ENCODE measurements around the gene IGFBP2. TPM values are rescaled to one million over a fixed set of nuclear protein-coding genes. Genes with fewer than 3 reads are reported as not detected.
A peak's percentile ranks its signal among the peaks of the same experiment; 100 is the strongest.

IGFBP2 gene
- total RNA-seq, 4 donors from 2014 or later: 126 to 243 (median 153) TPM

- ATAC-seq (ENCODE audit: low FRiP score) (no peak), DNase-seq (ENCODE audit: low spot score) (no peak)
- TF ChIP-seq, protein P1, sequence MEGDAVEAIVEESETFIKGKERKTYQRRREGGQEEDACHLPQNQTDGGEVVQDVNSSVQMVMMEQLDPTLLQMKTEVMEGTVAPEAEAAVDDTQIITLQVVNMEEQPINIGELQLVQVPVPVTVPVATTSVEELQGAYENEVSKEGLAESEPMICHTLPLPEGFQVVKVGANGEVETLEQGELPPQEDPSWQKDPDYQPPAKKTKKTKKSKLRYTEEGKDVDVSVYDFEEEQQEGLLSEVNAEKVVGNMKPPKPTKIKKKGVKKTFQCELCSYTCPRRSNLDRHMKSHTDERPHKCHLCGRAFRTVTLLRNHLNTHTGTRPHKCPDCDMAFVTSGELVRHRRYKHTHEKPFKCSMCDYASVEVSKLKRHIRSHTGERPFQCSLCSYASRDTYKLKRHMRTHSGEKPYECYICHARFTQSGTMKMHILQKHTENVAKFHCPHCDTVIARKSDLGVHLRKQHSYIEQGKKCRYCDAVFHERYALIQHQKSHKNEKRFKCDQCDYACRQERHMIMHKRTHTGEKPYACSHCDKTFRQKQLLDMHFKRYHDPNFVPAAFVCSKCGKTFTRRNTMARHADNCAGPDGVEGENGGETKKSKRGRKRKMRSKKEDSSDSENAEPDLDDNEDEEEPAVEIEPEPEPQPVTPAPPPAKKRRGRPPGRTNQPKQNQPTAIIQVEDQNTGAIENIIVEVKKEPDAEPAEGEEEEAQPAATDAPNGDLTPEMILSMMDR (IDR thresholded peaks at IDR 0.05): no peak
Observed at GRCh38 chr2:216694826-216695217, 61.6 kb downstream of the IGFBP2 start.

DNA sequence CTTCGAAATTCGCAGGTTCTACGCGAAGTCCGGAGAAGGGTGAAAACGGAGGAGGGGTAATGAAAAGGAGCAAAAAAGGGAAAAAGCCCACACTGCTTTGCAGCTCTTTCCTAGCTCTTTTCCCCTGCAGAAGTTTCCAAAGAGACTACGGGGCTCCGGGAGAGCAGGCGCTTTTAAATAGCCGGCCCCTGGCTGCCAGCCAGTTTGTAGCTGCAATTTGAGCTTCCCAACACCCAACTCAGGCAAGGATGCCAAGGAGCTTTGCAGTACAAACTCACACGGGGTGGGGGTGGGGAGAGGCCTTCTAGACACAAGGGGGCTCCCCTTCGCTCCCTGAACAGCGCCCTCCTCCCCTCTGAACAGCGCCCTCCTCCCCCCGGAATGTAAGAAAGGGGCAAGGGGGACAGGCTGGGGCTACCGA is 62.2 kb downstream of the IGFBP2 start, which contains the start of gene IGFBP5:
IGFBP5 (minus strand) TSS at position 149 of the 421 bp plus-strand sequence. CDS start 774 bp downstream, outside the sequence.
- ATAC-seq (ENCODE audit: low FRiP score) (peak; percentile 15), DNase-seq (ENCODE audit: low spot score) (peak; percentile 65)
- TF ChIP-seq, protein P1 (IDR thresholded peaks at IDR 0.05): no peak

GRCh38 chr2:216696321-216696720 is 63.1 kb downstream of the IGFBP2 start:
- no peak for DNase-seq (ENCODE audit: low spot score)
- TF ChIP-seq, protein P1 (IDR thresholded peaks at IDR 0.05): no peak
- ATAC-seq (ENCODE audit: low FRiP score): no peak

DNA sequence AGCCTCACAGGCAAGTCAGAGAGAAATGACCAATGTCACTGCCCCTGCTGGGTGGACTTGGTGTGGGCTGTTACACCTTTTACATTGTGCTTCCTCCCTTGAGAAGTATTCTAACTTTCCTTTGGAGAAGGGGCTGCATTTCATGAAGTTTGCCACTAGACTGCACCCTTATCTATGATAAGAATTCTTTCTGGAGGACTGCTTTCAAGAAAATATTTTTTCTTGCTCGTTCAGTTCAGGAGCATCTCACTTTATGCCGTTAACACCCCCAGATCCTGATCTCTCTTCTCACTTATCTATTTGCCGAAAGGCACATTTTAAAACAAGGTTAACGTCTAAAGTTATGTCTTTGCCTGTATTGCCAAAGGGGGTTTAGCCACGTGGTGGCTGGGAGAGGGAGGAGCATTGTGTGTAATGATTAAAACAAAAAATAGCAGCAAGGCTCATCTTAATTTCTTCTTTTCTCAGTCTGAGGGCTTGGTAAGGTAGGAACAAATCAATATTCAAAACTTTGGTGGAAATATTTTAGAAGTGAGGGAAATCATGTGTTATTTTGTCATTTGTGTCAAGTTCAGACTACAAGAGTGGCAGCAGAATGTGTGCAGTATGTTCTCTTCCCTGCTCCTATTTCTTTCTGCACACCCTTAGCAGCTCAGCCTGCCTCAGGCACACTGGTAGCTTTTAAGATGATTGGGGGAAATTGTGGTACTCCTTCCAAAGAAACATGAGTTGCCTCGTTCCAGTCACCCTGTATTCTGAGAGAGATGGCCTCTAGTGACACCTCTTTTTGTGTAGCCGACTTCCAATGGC is 63.7 kb downstream of the IGFBP2 start:
- no peak for ATAC-seq (ENCODE audit: low FRiP score)
- no peak for DNase-seq (ENCODE audit: low spot score)
- TF ChIP-seq, protein P1 (IDR thresholded peaks at IDR 0.05): no peak

DNA sequence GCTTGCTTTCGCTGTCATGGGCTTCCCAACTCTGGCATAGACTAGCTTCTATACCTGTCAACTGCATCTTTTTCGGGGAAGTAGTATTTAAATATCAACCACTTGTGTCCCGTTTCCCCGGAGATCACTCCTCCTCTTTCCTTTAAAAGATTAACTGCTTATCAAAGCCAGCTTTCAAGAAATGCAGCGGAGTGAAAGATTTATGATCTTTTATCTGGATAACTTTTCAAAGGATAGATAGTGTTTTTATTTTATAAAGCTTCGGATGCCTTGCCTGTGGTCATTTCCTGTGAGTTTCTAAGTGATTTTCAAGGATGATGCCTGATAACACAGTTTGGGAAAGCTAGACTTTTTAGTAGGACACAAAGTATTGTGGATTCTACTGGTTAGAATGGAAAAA is 65.1 kb downstream of the IGFBP2 start:
- ATAC-seq (ENCODE audit: low FRiP score) (no peak), DNase-seq (ENCODE audit: low spot score) (no peak)
- TF ChIP-seq, protein P1 (IDR thresholded peaks at IDR 0.05): no peak

DNA sequence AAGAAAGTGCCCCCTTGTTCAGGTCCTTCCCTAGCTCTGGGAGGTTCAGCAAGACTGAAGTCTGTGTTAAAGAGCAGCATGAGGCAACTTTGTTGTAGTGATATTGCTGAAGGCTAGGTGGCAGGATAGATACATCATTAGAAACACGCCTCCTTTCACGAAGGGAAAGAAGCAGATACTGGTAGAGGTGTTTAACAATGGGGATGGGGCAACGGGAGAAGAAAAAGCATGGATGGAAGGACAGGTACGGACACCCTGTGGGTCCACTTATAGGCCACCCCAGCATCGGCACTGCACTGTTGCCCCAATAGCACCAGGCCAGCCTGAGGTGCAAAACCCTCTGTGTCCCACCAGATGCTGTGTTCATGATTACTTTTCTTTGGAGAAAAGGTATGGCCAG is 65.7 kb downstream of the IGFBP2 start:
- TF ChIP-seq, protein P1 (IDR thresholded peaks at IDR 0.05): peak in 1 of 3 donors; percentile 45
- peak; percentile 40 for ATAC-seq (ENCODE audit: low FRiP score)
- DNase-seq (ENCODE audit: low spot score): no peak

DNA sequence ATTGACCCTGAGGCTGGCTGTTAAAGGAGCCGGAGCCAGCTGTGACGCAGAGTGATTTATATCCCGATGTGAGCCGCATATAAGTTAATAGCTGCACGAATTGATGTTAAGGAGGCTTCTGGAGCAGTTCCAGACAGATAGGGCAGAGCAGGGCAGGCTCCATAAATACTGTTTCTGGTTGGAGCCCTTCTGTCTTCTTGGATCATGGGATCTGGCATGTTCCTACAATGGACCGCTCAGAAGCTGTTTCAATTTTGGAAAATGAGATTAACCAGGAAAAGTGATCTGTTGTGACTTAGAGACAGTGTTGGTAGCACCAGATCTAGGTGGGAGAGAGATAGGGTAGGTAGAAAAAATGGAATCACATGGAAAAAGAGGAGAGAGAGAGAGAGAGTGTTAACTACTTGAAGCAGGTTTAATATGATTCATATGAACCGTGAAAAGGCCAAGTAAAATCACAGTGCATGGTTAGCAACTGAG is 66.9 kb downstream of the IGFBP2 start:
- TF ChIP-seq, protein P1 (IDR thresholded peaks at IDR 0.05): no peak
- ATAC-seq (ENCODE audit: low FRiP score) (no peak), DNase-seq (ENCODE audit: low spot score) (no peak)
